ENCODE data around the gene ZC3H13.

Gene ZC3H13

GRCh38 chr13:46063292-46063691 is 10.7 kb upstream of the ZC3H13 start:
- DNase-seq (ENCODE audit: low read depth in 2 of 2), result no peak

DNA sequence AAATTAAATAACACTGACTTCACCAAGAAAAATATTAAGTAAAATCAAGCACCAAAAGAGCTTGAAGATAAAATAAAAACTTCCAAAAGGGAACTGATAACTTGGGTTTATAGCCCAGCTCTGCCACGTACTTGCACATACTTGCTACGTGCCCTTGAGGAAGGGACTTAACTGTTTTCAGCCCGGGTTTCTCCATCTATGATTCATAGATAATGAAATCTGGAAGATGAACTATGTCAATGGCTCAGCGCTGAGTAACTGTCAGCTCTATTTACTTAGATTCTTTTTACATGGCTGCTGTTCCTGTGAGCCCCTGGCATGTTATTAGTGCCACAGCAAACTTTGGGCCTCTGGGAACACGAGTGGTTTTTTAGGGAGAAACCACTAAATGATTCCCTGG is 9.6 kb upstream of the ZC3H13 start:
- no peak for DNase-seq (ENCODE audit: low read depth in 2 of 2)

GRCh38 chr13:46059405-46059804 is 6.9 kb upstream of the ZC3H13 start:
- no peak for DNase-seq (ENCODE audit: low read depth in 2 of 2)

DNA sequence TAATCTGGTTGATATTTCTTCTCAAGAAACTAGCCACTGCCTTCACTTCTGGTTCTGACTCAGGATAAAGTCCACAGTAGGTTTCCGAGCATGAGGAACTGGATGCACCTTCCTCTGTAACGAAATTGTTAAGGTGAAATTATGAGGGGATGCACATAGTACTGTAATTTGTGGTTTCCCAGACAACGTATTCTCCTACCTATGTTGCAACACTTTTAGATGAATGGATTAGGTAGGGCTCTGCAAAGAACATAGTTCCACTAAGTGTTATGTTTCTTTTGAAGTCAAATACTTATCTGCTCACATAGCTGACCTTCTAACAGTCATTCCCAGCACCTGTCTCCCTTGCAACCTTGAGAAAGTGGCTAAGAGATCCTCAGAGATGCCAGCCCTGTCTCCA is 5.7 kb upstream of the ZC3H13 start:
- no peak for DNase-seq (ENCODE audit: low read depth in 2 of 2)

DNA sequence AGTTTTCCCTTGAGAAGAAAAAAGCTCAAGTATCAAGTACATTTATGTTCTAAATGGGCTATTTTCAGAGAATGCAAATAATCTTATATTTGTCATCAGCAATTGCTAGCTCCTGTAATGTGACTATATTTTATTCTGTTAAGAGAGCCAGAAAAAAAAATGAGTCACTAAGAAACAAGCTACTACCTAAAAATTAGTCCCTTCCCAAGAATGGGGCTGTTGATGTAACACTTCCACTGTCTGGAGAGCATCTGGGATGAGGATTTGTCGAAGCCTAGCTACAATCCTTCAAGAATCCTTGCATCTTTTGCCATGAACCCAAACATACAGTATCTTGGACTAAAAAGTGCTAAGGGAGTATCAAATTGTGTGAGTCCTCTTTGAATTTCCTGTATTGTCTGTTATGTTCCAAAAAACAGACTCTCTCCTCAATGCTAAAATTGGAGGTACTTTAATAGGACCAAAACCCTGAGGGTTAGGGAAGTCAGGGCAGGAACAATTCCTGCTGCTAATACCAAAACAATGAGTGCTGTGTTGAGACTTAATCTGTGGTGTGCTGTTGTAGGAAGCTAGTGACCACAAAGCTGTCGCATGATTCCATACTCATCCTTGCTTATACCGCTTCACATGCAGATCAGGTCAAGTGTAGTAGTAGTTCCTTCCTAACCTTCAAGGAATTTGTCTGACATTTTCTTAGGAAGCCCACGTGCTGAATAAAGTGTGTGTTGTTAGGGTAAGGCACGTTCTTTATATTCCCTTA is 4.9 kb upstream of the ZC3H13 start:
- DNase-seq (ENCODE audit: low read depth in 2 of 2), result no peak

GRCh38 chr13:46053162-46054012 is 841 bp upstream of the ZC3H13 start:
- DNase-seq (ENCODE audit: low read depth in 2 of 2), result no peak

DNA sequence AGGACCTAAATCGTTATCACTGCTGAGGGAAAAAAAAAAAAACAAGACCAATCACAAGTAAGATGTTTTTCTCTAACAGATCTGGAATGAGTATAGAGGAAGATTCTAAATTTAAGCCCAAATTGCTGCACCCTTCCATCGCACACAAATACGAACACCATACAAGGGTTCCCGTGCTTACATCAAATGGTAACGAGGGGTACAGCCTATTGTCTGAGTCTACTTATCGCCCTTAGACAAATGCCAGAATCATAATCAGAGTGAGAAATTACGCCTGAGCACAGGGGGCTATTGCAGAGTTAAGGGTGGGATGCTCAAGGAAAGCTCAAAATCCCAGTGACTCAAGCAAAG is 603 bp downstream of the ZC3H13 start:
- no peak for DNase-seq (ENCODE audit: low read depth in 2 of 2)

DNA sequence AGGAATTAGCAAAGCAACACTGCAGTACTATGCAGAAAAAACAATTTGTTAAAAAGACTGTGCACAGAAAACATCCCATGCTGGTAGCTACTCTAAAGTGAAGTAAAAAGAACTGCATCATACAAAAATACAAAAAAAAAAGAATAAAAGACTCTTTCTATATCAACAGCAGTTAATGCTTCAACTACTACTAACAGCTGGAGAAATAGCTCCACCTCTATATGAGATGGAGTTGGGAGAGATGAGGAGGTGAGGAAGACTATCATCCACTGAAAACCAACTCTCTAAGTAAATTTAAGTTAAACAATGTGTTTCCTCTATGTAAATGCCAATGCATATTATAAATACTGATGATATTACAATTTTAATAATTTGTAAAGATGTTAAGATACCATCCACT is 1.8 kb downstream of the ZC3H13 start:
- no peak for DNase-seq (ENCODE audit: low read depth in 2 of 2)

- DNase-seq (ENCODE audit: low read depth in 2 of 2), result no peak
Measured at GRCh38 chr13:46045424-46045823, 7.1 kb downstream of the ZC3H13 start.

- no peak for DNase-seq (ENCODE audit: low read depth in 2 of 2)
Measured at GRCh38 chr13:46043647-46044046, 8.9 kb downstream of the ZC3H13 start.

DNA sequence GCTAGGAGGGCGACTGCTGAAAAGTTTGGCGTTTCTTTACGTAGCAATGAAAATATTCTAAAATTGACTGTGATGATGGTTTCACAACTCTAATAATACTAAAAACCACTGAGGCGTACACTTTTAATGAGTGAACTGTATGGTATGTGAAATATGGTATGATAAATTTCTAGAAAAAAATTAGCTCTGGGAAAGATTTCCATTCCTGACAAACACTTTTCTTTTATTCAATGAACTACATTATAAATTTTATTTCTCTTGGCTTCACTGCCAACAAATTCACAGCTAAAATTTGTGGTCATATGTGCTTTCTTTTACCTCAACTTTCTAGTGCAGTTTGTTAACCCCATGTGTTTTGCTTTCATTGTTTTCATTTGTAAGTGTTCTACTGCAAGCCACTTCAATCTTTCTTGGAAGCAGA is 11.1 kb downstream of the ZC3H13 start:
- DNase-seq (ENCODE audit: low read depth in 2 of 2), result no peak

- DNase-seq (ENCODE audit: low read depth in 2 of 2), result no peak
Measured at GRCh38 chr13:46040763-46041162, 11.8 kb downstream of the ZC3H13 start.

DNA sequence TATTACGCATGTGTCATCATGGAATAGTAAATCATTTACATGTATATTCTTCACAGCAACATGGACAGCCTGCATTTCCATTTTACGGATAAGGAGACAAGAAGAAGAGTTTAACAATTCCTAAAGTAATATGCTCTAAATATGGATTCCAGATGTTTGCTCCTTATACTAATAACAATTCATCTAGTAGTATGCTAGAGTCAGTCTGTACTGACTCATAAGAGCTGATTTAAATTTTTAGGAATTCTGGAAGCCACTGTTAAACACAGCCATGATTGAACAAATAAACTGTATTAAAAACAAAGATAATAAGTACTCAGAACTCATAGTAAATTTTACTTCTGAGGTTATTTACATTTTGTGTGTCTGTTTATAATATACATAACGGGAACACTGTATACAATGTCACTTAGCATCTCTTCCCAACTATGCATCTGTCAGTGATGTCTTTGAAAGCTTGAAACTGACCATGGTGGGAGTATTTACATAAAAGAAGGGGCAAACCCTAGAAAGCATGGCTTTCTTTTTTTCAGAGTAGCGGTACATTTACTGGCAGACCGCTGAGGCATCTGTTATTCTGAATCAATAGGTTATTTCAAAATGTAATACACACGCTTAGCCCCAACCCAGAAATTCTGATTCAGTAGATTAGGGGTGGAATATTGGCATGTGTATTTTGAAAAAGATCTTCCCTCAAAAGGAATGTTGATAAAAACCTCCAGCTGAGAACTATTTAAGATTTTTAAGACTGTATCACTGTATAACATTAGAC is 12.9 kb downstream of the ZC3H13 start:
- DNase-seq (ENCODE audit: low read depth in 2 of 2), result no peak

DNA sequence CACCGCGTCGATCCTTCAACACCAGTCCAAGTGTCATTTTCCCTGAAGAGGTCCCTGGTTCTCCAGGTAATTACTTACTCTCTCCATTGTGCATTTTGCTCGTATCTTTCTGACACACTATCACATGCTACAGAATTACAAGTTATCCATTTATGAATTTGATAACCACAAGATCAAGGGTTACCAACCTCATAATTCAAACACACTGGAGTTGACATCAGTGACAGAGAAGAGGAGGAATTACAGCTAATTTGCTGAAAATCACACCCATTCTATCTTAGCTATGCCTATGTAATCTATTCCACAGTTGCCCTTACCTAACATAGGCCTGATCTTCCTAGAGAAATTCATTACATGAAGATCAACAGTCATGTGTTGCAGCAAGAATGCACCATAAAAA is 14.2 kb downstream of the ZC3H13 start:
- no peak for DNase-seq (ENCODE audit: low read depth in 2 of 2)

DNA sequence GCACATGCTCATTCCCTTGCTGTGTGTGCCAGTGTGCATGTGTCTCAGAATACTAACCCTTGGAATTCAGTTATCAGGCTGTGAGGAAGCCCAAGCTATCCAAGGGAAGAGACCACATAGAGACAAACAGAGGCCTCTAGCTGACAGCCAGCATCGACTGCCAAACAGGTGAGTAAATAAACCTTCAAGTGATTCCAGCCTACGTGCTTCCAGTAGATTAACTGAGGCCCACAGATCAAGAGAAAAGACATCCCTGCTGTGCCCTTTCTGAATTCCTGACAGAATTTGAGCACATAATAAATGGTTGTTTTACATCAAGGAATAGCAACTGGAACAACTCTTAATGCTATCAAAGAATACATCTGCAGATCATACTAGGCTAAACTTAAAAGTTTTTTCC is 17.5 kb downstream of the ZC3H13 start:
- no peak for DNase-seq (ENCODE audit: low read depth in 2 of 2)

GRCh38 chr13:46032341-46032740 is 20.2 kb downstream of the ZC3H13 start:
- DNase-seq (ENCODE audit: low read depth in 2 of 2), result no peak

DNA sequence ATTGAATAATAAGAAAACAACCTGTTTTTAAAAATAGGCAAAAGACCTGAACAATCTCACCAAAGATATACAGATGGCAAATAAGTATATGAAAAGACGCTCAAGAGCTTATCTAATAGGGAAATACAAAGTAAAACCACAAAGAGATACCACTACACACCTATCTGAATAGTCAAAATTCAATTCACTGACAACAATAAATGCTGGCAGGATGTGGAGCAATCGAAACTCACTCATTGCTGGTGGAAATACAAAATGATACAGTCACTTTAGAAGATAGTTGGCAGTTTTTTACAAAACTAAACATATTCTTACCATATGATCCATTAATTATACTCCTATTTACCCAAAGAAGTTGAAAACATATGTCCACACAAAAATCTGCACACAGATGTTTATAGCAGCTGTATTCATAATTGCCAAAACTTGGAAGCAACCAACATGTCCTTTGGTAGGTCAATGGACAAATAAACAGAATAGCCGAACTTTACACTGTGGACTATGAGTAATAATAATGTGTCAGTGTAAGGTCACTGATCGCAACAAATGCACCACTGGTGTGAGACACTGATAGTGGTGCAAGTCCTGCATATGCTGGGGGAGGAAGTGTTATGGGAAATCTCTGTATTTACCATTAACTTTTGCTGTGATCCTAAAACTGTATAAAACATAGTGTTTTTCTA is 20.8 kb downstream of the ZC3H13 start:
- no peak for DNase-seq (ENCODE audit: low read depth in 2 of 2)

- no peak for DNase-seq (ENCODE audit: low read depth in 2 of 2)
Measured at GRCh38 chr13:46025157-46025556, 27.4 kb downstream of the ZC3H13 start.

- no peak for DNase-seq (ENCODE audit: low read depth in 2 of 2)
Measured at GRCh38 chr13:46022481-46022880, 30.1 kb downstream of the ZC3H13 start.

GRCh38 chr13:46016216-46016615 is 36.3 kb downstream of the ZC3H13 start:
- DNase-seq (ENCODE audit: low read depth in 2 of 2), result no peak

- DNase-seq (ENCODE audit: low read depth in 2 of 2), result no peak
Measured at GRCh38 chr13:46015366-46015765, 37.2 kb downstream of the ZC3H13 start.

DNA sequence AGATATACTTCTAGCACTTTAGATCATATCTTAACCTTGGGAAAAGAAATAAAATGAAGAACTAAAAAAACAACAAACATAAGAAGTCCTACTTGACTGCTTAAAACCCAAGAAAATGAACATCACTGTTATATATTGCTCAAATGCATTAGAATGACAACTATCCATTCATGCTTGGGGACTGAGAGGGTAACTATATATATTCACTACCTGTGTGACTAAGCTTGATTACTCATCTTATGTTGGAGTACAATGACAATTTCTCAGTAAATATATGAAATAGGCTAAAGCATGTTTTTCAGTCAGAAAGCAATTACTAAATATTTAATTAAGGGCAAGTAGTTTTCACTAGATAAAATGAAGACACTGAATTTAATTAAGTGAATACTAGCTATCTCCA is 40.1 kb downstream of the ZC3H13 start:
- no peak for DNase-seq (ENCODE audit: low read depth in 2 of 2)

All from stimulated activated CD8-positive, alpha-beta memory T cell treated with anti-CD3 and anti-CD28 coated beads, Interleukin-2, amount 100 ng/mL, for 1 hour (primary cell).